ENCODE measurements around the gene MOB3C.

The MOB3C gene

DNA sequence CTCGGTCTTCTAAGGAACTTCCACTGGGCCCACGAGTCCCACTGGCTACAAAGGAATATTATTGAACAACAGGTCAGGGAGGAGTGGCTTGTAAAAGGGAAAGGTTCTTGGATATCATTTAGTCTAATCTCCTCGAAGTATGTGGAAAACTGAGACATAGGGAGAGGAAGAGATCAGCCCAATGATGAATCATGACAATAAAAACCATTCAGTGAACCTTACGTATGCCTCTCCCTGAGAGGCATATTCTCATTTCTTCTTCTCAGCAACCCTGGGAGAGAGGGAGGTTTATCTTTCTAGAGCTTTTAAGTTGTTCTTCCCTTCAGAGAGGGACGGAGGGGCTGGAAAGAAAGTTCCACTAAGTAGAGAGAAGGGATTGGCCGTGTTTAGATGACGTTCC lies 5.3 kb upstream of the MOB3C start:
- TF ChIP-seq ZFP30 (CRISPR knock-in tag; IDR thresholded peaks at IDR 0.05), result no peak
- TF ChIP-seq, protein P1, sequence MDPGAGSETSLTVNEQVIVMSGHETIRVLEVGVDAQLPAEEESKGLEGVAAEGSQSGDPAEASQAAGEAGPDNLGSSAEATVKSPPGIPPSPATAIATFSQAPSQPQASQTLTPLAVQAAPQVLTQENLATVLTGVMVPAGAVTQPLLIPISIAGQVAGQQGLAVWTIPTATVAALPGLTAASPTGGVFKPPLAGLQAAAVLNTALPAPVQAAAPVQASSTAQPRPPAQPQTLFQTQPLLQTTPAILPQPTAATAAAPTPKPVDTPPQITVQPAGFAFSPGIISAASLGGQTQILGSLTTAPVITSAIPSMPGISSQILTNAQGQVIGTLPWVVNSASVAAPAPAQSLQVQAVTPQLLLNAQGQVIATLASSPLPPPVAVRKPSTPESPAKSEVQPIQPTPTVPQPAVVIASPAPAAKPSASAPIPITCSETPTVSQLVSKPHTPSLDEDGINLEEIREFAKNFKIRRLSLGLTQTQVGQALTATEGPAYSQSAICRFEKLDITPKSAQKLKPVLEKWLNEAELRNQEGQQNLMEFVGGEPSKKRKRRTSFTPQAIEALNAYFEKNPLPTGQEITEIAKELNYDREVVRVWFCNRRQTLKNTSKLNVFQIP (CRISPR knock-in tag; IDR thresholded peaks at IDR 0.05; ENCODE audit: borderline replicate concordance, low read depth), result no peak
- no peak for TF ChIP-seq SNAI2 (CRISPR knock-in tag; IDR thresholded peaks at IDR 0.05)
- TF ChIP-seq BACH2 (CRISPR knock-in tag; IDR thresholded peaks at IDR 0.05; ENCODE audit: borderline replicate concordance), result no peak
- no peak for TF ChIP-seq RARB (CRISPR knock-in tag; IDR thresholded peaks at IDR 0.05)
- no peak for TF ChIP-seq TOX (CRISPR knock-in tag; IDR thresholded peaks at IDR 0.05; ENCODE audit: borderline replicate concordance)
- TF ChIP-seq ZFP3 (CRISPR knock-in tag; IDR thresholded peaks at IDR 0.05), result no peak
- TF ChIP-seq, protein P2, sequence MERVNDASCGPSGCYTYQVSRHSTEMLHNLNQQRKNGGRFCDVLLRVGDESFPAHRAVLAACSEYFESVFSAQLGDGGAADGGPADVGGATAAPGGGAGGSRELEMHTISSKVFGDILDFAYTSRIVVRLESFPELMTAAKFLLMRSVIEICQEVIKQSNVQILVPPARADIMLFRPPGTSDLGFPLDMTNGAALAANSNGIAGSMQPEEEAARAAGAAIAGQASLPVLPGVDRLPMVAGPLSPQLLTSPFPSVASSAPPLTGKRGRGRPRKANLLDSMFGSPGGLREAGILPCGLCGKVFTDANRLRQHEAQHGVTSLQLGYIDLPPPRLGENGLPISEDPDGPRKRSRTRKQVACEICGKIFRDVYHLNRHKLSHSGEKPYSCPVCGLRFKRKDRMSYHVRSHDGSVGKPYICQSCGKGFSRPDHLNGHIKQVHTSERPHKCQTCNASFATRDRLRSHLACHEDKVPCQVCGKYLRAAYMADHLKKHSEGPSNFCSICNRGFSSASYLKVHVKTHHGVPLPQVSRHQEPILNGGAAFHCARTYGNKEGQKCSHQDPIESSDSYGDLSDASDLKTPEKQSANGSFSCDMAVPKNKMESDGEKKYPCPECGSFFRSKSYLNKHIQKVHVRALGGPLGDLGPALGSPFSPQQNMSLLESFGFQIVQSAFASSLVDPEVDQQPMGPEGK (CRISPR knock-in tag; IDR thresholded peaks at IDR 0.05; ENCODE audit: borderline replicate concordance), result no peak
- no peak for TF ChIP-seq ZNF565 (CRISPR knock-in tag; conservative IDR thresholded peaks at IDR 0.05; ENCODE audit: low read depth)
- no peak for TF ChIP-seq ISL1 (CRISPR knock-in tag; IDR thresholded peaks at IDR 0.05)
- TF ChIP-seq, protein P3, sequence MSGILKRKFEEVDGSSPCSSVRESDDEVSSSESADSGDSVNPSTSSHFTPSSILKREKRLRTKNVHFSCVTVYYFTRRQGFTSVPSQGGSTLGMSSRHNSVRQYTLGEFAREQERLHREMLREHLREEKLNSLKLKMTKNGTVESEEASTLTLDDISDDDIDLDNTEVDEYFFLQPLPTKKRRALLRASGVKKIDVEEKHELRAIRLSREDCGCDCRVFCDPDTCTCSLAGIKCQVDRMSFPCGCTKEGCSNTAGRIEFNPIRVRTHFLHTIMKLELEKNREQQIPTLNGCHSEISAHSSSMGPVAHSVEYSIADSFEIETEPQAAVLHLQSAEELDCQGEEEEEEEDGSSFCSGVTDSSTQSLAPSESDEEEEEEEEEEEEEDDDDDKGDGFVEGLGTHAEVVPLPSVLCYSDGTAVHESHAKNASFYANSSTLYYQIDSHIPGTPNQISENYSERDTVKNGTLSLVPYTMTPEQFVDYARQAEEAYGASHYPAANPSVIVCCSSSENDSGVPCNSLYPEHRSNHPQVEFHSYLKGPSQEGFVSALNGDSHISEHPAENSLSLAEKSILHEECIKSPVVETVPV (CRISPR knock-in tag; IDR thresholded peaks at IDR 0.05), result no peak
- TF ChIP-seq, protein P4, sequence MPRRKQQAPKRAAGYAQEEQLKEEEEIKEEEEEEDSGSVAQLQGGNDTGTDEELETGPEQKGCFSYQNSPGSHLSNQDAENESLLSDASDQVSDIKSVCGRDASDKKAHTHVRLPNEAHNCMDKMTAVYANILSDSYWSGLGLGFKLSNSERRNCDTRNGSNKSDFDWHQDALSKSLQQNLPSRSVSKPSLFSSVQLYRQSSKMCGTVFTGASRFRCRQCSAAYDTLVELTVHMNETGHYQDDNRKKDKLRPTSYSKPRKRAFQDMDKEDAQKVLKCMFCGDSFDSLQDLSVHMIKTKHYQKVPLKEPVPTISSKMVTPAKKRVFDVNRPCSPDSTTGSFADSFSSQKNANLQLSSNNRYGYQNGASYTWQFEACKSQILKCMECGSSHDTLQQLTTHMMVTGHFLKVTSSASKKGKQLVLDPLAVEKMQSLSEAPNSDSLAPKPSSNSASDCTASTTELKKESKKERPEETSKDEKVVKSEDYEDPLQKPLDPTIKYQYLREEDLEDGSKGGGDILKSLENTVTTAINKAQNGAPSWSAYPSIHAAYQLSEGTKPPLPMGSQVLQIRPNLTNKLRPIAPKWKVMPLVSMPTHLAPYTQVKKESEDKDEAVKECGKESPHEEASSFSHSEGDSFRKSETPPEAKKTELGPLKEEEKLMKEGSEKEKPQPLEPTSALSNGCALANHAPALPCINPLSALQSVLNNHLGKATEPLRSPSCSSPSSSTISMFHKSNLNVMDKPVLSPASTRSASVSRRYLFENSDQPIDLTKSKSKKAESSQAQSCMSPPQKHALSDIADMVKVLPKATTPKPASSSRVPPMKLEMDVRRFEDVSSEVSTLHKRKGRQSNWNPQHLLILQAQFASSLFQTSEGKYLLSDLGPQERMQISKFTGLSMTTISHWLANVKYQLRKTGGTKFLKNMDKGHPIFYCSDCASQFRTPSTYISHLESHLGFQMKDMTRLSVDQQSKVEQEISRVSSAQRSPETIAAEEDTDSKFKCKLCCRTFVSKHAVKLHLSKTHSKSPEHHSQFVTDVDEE (CRISPR knock-in tag; IDR thresholded peaks at IDR 0.05), result no peak
- TF ChIP-seq CSDC2 (CRISPR knock-in tag; IDR thresholded peaks at IDR 0.05), result no peak
- TF ChIP-seq ZNF8 (CRISPR knock-in tag; IDR thresholded peaks at IDR 0.05), result no peak
- no peak for ATAC-seq

DNA sequence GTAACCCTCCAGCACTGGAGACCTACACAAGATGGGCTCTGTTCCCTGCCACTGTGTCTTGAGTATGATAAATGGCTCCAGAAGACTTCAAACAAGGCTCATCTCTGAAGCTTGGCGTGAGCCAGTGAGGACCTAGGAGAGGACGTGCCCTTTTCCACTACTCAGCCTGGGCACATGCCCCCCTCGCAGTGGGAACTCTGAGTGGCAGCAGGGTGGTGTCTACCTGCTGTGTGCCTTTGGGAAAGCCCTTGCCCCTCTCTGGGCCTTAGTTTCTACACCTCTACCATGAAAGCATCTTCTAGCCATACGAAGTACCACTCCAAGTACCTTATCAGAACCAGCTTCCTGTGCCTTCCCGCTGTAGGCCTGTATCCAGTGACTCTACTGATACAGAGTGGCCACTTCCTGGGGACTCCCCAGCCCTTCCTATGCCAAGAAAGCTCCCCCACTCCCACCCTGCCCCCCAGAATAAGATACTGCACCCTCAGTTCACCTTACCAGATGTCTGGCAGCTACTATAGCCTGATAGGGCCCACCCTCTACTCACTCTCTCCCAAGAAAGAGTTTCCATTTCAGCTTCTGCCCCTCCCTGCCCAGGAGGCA lies 3.1 kb upstream of the MOB3C start:
- ATAC-seq, result no peak

DNA sequence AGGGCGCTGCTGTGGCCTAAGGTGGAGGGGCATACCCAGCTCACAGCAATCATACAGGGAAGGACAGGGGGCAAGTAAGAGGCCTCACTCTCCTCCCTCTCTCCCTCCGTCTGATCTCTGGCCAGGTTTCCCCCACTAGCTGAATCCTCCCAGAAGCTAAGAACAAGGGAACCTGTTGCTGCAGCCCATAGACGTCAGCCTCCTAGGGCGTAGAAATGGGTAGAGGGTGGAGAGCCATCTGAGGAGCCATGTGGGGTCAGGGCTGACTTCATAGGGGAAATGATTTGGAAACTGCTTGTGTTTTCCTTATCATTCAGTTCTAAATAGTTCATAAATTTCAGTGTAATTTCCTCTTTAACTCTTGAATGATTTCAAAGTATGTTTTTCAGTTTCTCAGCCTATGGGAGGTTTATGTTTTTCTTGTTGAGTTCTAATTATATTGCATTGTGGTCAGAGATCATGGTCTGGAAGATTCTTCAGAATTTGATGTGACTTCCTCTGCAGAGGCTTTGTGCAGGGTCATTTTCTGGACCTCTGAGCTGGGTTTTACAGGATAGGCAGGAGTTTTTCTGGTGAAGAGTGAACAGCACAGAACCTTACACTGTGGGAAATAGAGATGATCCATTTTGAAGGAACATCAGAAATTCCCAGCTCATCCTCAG lies 2.3 kb upstream of the MOB3C start:
- no peak for TF ChIP-seq ZNF8 (CRISPR knock-in tag; IDR thresholded peaks at IDR 0.05)
- no peak for TF ChIP-seq ZFP30 (CRISPR knock-in tag; IDR thresholded peaks at IDR 0.05)
- no peak for TF ChIP-seq OSR1 (CRISPR knock-in tag; IDR thresholded peaks at IDR 0.05)
- no peak for TF ChIP-seq PPARA (CRISPR knock-in tag; IDR thresholded peaks at IDR 0.05; ENCODE audit: borderline replicate concordance)
- TF ChIP-seq SNAI2 (CRISPR knock-in tag; IDR thresholded peaks at IDR 0.05), result no peak
- TF ChIP-seq ISL1 (CRISPR knock-in tag; IDR thresholded peaks at IDR 0.05), result no peak
- TF ChIP-seq ZNF70 (CRISPR knock-in tag; IDR thresholded peaks at IDR 0.05), result no peak
- TF ChIP-seq, protein P5, sequence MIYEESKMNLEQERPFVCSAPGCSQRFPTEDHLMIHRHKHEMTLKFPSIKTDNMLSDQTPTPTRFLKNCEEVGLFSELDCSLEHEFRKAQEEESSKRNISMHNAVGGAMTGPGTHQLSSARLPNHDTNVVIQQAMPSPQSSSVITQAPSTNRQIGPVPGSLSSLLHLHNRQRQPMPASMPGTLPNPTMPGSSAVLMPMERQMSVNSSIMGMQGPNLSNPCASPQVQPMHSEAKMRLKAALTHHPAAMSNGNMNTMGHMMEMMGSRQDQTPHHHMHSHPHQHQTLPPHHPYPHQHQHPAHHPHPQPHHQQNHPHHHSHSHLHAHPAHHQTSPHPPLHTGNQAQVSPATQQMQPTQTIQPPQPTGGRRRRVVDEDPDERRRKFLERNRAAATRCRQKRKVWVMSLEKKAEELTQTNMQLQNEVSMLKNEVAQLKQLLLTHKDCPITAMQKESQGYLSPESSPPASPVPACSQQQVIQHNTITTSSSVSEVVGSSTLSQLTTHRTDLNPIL (CRISPR knock-in tag; IDR thresholded peaks at IDR 0.05; ENCODE audit: low read depth), result no peak
- no peak for TF ChIP-seq TOX (CRISPR knock-in tag; IDR thresholded peaks at IDR 0.05; ENCODE audit: borderline replicate concordance)
- TF ChIP-seq BACH2 (CRISPR knock-in tag; IDR thresholded peaks at IDR 0.05; ENCODE audit: borderline replicate concordance), result no peak
- TF ChIP-seq, protein P3 (CRISPR knock-in tag; IDR thresholded peaks at IDR 0.05), result no peak
- TF ChIP-seq, protein P1 (CRISPR knock-in tag; IDR thresholded peaks at IDR 0.05; ENCODE audit: borderline replicate concordance, low read depth), result no peak
- no peak for ATAC-seq

More for the DNA sequence above, 3.1 kb upstream of the MOB3C start:
- TF ChIP-seq ZFP3 (CRISPR knock-in tag; IDR thresholded peaks at IDR 0.05) (no peak), ZC3H10 (CRISPR knock-in tag; IDR thresholded peaks at IDR 0.05) (no peak)
